ENCODE data around the gene ACBD5.

Gene ACBD5

GRCh38 chr10:27152687-27153086, 87.9 kb downstream of the ACBD5 start:
- no peak for DNase-seq (ENCODE audit: low spot score)

DNA sequence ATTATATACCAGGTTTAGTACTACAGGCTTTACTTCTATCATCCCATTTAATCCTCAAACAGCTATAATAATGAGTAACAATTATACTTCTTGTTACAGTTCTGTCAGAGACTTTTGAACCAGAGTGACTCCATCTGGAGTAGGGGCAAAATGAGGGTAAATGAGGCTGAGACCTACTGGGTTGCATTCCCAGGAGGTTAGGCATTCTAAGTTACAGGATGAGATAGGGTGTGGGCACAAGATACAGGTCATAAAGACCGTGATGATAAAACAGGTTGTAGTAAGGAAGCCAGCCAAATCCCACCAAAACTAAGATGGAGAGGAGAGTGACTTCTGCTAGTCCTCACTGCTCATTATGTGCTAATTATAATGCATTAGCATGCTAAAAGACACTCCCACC, 90.3 kb downstream of the ACBD5 start:
- no peak for DNase-seq (ENCODE audit: low spot score)

GRCh38 chr10:27147701-27148100, 92.9 kb downstream of the ACBD5 start:
- no peak for DNase-seq (ENCODE audit: low spot score)

- DNase-seq (ENCODE audit: low spot score), result no peak
Measured at GRCh38 chr10:27145937-27146336, 94.7 kb downstream of the ACBD5 start.

Measured in COLO829 (cell line).